Neural cell (in vitro differentiated cells): ENCODE measurements around the gene OLFML3. TPM values are rescaled to one million over a fixed set of nuclear protein-coding genes. Genes with fewer than 3 reads are reported as not detected.

ENCODE experiments used
- H2AFZ ChIP-seq: fragments of 200-600, 300-800 bp; sonication (generic), shearing (Covaris generic); 2 replicates; pipeline ENCODE4 v1.6.0; 2014; ENCODE audit warnings: low read depth, mild to moderate bottlenecking, antibody characterized with exemption, low read length, moderate library complexity
- H3F3A ChIP-seq: fragments of 200-600 bp; shearing (Covaris generic); 2 replicates; pipeline ENCODE4 v1.6.1; 2016; ENCODE audit warnings: mild to moderate bottlenecking, moderate library complexity, mixed read lengths, antibody characterized with exemption, low read length; ENCODE audit not compliant: insufficient read depth, poor library complexity, severe bottlenecking
- H3K27ac ChIP-seq: fragments of 200-600, 300-800 bp; sonication (generic), shearing (Covaris generic); 2 replicates; pipeline ENCODE4 v1.5.1; 2014; ENCODE audit warnings: mild to moderate bottlenecking, low read length, moderate library complexity
- H3K27me3 ChIP-seq: fragments of 300-800, 200-600 bp; sonication (generic), shearing (Covaris generic); 2 replicates; pipeline ENCODE4 v1.6.0; 2014; ENCODE audit warnings: mild to moderate bottlenecking, low read depth, low read length, moderate library complexity; ENCODE audit not compliant: insufficient read depth
- H3K36me3 ChIP-seq: fragments of 300-800, 200-600 bp; sonication (generic), shearing (Covaris generic); 2 replicates; pipeline ENCODE4 v1.5.1; 2014; ENCODE audit warnings: mild to moderate bottlenecking, antibody characterized with exemption, low read length, moderate library complexity; ENCODE audit not compliant: insufficient read depth
- H3K4me2 ChIP-seq: fragments of 300-800, 200-600 bp; sonication (generic), shearing (Covaris generic); 2 replicates; pipeline ENCODE4 v1.6.0; 2014; ENCODE audit warnings: mild to moderate bottlenecking, low read length
- H3K4me3 ChIP-seq: fragments of 300-800, 200-600 bp; sonication (generic), shearing (Covaris generic); 2 replicates; pipeline ENCODE4 v1.5.1; 2014; ENCODE audit warnings: mild to moderate bottlenecking, low read length, moderate library complexity
- H3K79me2 ChIP-seq: fragments of 200-600 bp; shearing (Covaris generic); replicated peaks from 2 replicates; pipeline ENCODE4 v1.6.0; 2014; ENCODE audit warnings: mild to moderate bottlenecking, low read length, moderate library complexity; ENCODE audit not compliant: insufficient read depth
- H3K9ac ChIP-seq: fragments of 300-800, 200-600 bp; sonication (generic), shearing (Covaris generic); 2 replicates; pipeline ENCODE4 v1.6.1; 2016; ENCODE audit warnings: mild to moderate bottlenecking, low read length, mixed read lengths
- H3K9me2 ChIP-seq: fragments of 200-600 bp; shearing (Covaris generic); 2 replicates; pipeline ENCODE4 v1.6.1; 2016; ENCODE audit warnings: mild to moderate bottlenecking, low read length, mixed read lengths; ENCODE audit not compliant: insufficient read depth
- H3K9me3 ChIP-seq: fragments of 200-600, 300-800 bp; sonication (generic), shearing (Covaris generic); 2 replicates; pipeline ENCODE4 v1.6.1; 2016; ENCODE audit warnings: mild to moderate bottlenecking, mixed run types, low read length, moderate library complexity, mixed read lengths
- H4K20me1 ChIP-seq: fragments of 200-600 bp; shearing (Covaris generic); 2 replicates; pipeline ENCODE4 v1.6.1; 2016; ENCODE audit warnings: mild to moderate bottlenecking, mixed run types; ENCODE audit not compliant: insufficient read depth
- CTCF ChIP-seq: fragments of 450-650 bp; IDR thresholded peaks from 2 replicates; pipeline ENCODE4 v1.5.1; 2014; ENCODE audit warnings: antibody characterized with exemption, mild to moderate bottlenecking, moderate library complexity; ENCODE audit not compliant: poor library complexity, severe bottlenecking
- EP300 ChIP-seq: fragments of 450-650 bp; conservative IDR thresholded peaks from 2 replicates; pipeline ENCODE4 v1.6.1; 2014; ENCODE audit warnings: antibody characterized with exemption, mild to moderate bottlenecking, moderate library complexity; ENCODE audit not compliant: poor library complexity, severe bottlenecking
- EZH2 ChIP-seq: fragments of 200-600, 300-800 bp; shearing (Covaris generic), sonication (generic); IDR thresholded peaks from 2 replicates; pipeline ENCODE4 v1.6.1; 2014; ENCODE audit warnings: antibody characterized with exemption, low read length, borderline replicate concordance, mild to moderate bottlenecking; ENCODE audit not compliant: insufficient read depth, poor library complexity, severe bottlenecking
- MXI1 ChIP-seq: fragments of 450-650 bp; conservative IDR thresholded peaks from 2 replicates; pipeline ENCODE4 v1.6.1; 2014; ENCODE audit warnings: antibody characterized with exemption, mild to moderate bottlenecking; ENCODE audit not compliant: poor library complexity, severe bottlenecking
- POLR2AphosphoS5 ChIP-seq: IDR thresholded peaks from 2 replicates; pipeline ENCODE4 v1.6.1; 2012
- RAD21 ChIP-seq: fragments of 450-650 bp; conservative IDR thresholded peaks from 2 replicates; pipeline ENCODE4 v1.6.1; 2014; ENCODE audit warnings: antibody characterized with exemption, mild to moderate bottlenecking, moderate library complexity
- REST ChIP-seq: IDR thresholded peaks from 2 replicates; pipeline ENCODE4 v1.6.1; 2012; ENCODE audit warnings: borderline replicate concordance
- SMC3 ChIP-seq: fragments of 450-650 bp; conservative IDR thresholded peaks from 2 replicates; pipeline ENCODE4 v1.6.1; 2014; ENCODE audit warnings: antibody characterized with exemption, mild to moderate bottlenecking, moderate library complexity; ENCODE audit not compliant: poor library complexity
- TAF1 ChIP-seq: IDR thresholded peaks from 2 replicates; pipeline ENCODE4 v1.6.1; 2012; ENCODE audit warnings: low read depth
- polyA plus RNA-seq: library from polyadenylated mRNA; depleted of rRNA; stranded (reverse); fragments of >200 nt; gene quantifications from 2 replicates; pipeline ENCODE4 v1.2.3, GENCODE V29; 2014

The OLFML3 gene
- polyA plus RNA-seq, 1 donor from 2014 or later = not detected

GRCh38 chr1:113983826-113984225 lies 4.6 kb downstream of the OLFML3 start:
- H3K79me2 ChIP-seq = no peaks in the 10 kb centered on the region
- no peaks in the 10 kb centered on the region for H3F3A ChIP-seq
- no peak overlapping the region for H3K4me2 ChIP-seq
- no peak overlapping the region for H3K9ac ChIP-seq
- no peak overlapping the region for H3K4me3 ChIP-seq
- no peaks in the 10 kb centered on the region for H3K9me3 ChIP-seq
- H3K27ac ChIP-seq = no peak overlapping the region
- TF ChIP-seq MXI1 = no peak
- no peak overlapping the region for H2AFZ ChIP-seq
- H3K9me2 ChIP-seq = no peaks in the 10 kb centered on the region
- H3K27me3 ChIP-seq = no peaks in the 10 kb centered on the region
- H4K20me1 ChIP-seq = no peaks in the 10 kb centered on the region
- H3K36me3 ChIP-seq = no peaks in the 10 kb centered on the region

GRCh38 chr1:113984710-113985109 lies 5.4 kb downstream of the OLFML3 start:
- Histone ChIP-seq H3K27me3 (no peaks in the 10 kb centered on the region), H3K79me2 (no peaks in the 10 kb centered on the region), H4K20me1 (no peaks in the 10 kb centered on the region), H2AFZ (no peak overlapping the region), H3K9ac (no peak overlapping the region), H3K4me2 (no peak overlapping the region), H3K36me3 (no peaks in the 10 kb centered on the region), H3F3A (no peaks in the 10 kb centered on the region), H3K9me3 (no peaks in the 10 kb centered on the region), H3K27ac (no peak overlapping the region), H3K9me2 (no peaks in the 10 kb centered on the region), H3K4me3 (no peak overlapping the region)
- TF ChIP-seq POLR2AphosphoS5 (no peak), SMC3 (no peak), TAF1 (no peak), EZH2 (no peak), RAD21 (no peak), CTCF (no peak), MXI1 (no peak), EP300 (no peak), REST (no peak)

GRCh38 chr1:113986802-113987201 lies 7.5 kb downstream of the OLFML3 start:
- no peak overlapping the region for H2AFZ ChIP-seq
- no peaks in the 10 kb centered on the region for H3K79me2 ChIP-seq
- no peak overlapping the region for H3K4me2 ChIP-seq
- H3K27ac ChIP-seq = no peak overlapping the region
- no peak overlapping the region for H3K4me3 ChIP-seq
- no peaks in the 10 kb centered on the region for H3K9me3 ChIP-seq
- no peaks in the 10 kb centered on the region for H4K20me1 ChIP-seq
- no peaks in the 10 kb centered on the region for H3F3A ChIP-seq
- no peak overlapping the region for H3K9ac ChIP-seq
- H3K36me3 ChIP-seq = no peaks in the 10 kb centered on the region
- H3K27me3 ChIP-seq = no peaks in the 10 kb centered on the region
- no peaks in the 10 kb centered on the region for H3K9me2 ChIP-seq
- TF ChIP-seq SMC3 = no peak
- TF ChIP-seq RAD21 = no peak
- no peak for TF ChIP-seq REST
- no peak for TF ChIP-seq CTCF
- no peak for TF ChIP-seq EZH2
- TF ChIP-seq TAF1 = no peak
- no peak for TF ChIP-seq POLR2AphosphoS5
- no peak for TF ChIP-seq EP300
- no peak for TF ChIP-seq MXI1
